PC-3 (cell line): ENCODE results near the gene SLC9A9. TPM values are rescaled to one million over a fixed set of nuclear protein-coding genes. Genes with fewer than 3 reads are reported as not detected.

Experiments used
- ATAC-seq: fragments of 200-7000 bp; cut with Tn5 transposase; 2 replicates; pipeline ENCODE4 v1.9.1; 2020; ENCODE audit warnings: mild to moderate bottlenecking, moderate library complexity
- BruUV-seq: library from RNA; stranded (reverse); fragments of 400-500 nt; replicated peaks from 2 replicates; lab custom pipeline; 2021; lab: Mats Ljungman, UMichigan
- CTCF ChIA-PET: fragments of 300-600 bp; sonication (Branson Sonifier 250); formaldehyde crosslinking; loops from one replicate; lab custom pipeline; 2022; ENCODE audit warnings: antibody characterized with exemption; lab: Charles Lee
- POLR2A ChIA-PET: fragments of 300-600 bp; sonication (Branson Sonifier 250); formaldehyde crosslinking; loops from one replicate; lab custom pipeline; 2022; ENCODE audit warnings: antibody characterized with exemption; ENCODE audit not compliant: unreplicated experiment; lab: Charles Lee
- DNase-seq: peaks from one replicate; pipeline ENCODE4 v3.0.0-alpha.2; 2015
- H2AFZ ChIP-seq: fragments of 300-600 bp; sonication (generic); 2 replicates; pipeline ENCODE4 v1.6.0; 2016; ENCODE audit warnings: antibody characterized with exemption, low read length
- H3F3A ChIP-seq: fragments of 300-600 bp; sonication (generic); one replicate; pipeline ENCODE4 v1.6.0; 2017; ENCODE audit warnings: antibody characterized with exemption, low read length, control low read depth, mild to moderate bottlenecking; ENCODE audit not compliant: unreplicated experiment
- H3K27ac ChIP-seq: fragments of 300-600 bp; sonication (generic); 2 replicates; pipeline ENCODE4 v1.5.1; 2016; ENCODE audit warnings: mild to moderate bottlenecking, low read length
- H3K27me3 ChIP-seq: fragments of 300-600 bp; sonication (generic); 2 replicates; pipeline ENCODE4 v1.6.1; 2016; ENCODE audit warnings: low read length, mixed read lengths
- H3K36me3 ChIP-seq: fragments of 300-600 bp; sonication (generic); 2 replicates; pipeline ENCODE4 v1.6.1; 2016; ENCODE audit warnings: low read depth, mixed run types, low read length, mixed read lengths
- H3K4me1 ChIP-seq: fragments of 300-600 bp; sonication (generic); 2 replicates; pipeline ENCODE4 v1.5.1; 2016; ENCODE audit warnings: low read length; ENCODE audit not compliant: insufficient read depth
- H3K4me2 ChIP-seq: fragments of 300-600 bp; sonication (generic); 2 replicates; pipeline ENCODE4 v1.6.0; 2016; ENCODE audit warnings: low read length
- H3K4me3 ChIP-seq: fragments of 300-600 bp; sonication (generic); 2 replicates; pipeline ENCODE4 v1.5.1; 2016; ENCODE audit warnings: mild to moderate bottlenecking, low read length, mixed read lengths
- H3K79me2 ChIP-seq: fragments of 300-600 bp; sonication (generic); 2 replicates; pipeline ENCODE4 v1.6.1; 2017; ENCODE audit warnings: low read length, mixed read lengths
- H3K9ac ChIP-seq: fragments of 300-600 bp; sonication (generic); 2 replicates; pipeline ENCODE4 v1.6.0; 2016; ENCODE audit warnings: mild to moderate bottlenecking, low read length
- H3K9me2 ChIP-seq: fragments of 300-600 bp; sonication (generic); replicated peaks from 2 replicates; pipeline ENCODE4 v1.6.1; 2016; ENCODE audit warnings: mixed run types, low read length, mixed read lengths
- H3K9me3 ChIP-seq: fragments of 300-600 bp; sonication (generic); 2 replicates; pipeline ENCODE4 v1.6.1; 2016; ENCODE audit warnings: low read length, mixed read lengths
- H4K20me1 ChIP-seq: fragments of 300-600 bp; sonication (generic); 2 replicates; pipeline ENCODE4 v1.6.1; 2016; ENCODE audit warnings: low read length, mixed read lengths
- EZH2 ChIP-seq: fragments of 300-600 bp; sonication (generic); IDR thresholded peaks from one replicate; pipeline ENCODE4 v1.6.1; 2017; ENCODE audit warnings: antibody characterized with exemption, mild to moderate bottlenecking, low read length; ENCODE audit not compliant: unreplicated experiment
- EZH2phosphoT487 ChIP-seq: fragments of 300-600 bp; sonication (generic); IDR thresholded peaks from 2 replicates; pipeline ENCODE4 v1.6.1; 2018; ENCODE audit warnings: mild to moderate bottlenecking, antibody characterized with exemption, low read length, borderline replicate concordance
- intact Hi-C: fragments of 100-400 bp; cut with micrococcal nuclease; formaldehyde crosslinking; loops from 2 replicates; pipeline ENCODE4 v1.9.0; 2023
- total RNA-seq: library from RNA; depleted of rRNA; stranded (reverse); fragments of >200 nt; gene quantifications from 2 replicates; pipeline ENCODE4 v1.2.3, GENCODE V29; 2014
- TF ChIP-seq, protein P1 (sequence below): fragments of 300-600 bp; sonication (generic); conservative IDR thresholded peaks from 2 replicates; pipeline ENCODE4 v1.5.1; 2017; ENCODE audit warnings: antibody characterized with exemption, low read depth, mild to moderate bottlenecking, low read length

SLC9A9 gene
- total RNA-seq, 1 experiment from 2014 or later, result 0.07 TPM

DNA sequence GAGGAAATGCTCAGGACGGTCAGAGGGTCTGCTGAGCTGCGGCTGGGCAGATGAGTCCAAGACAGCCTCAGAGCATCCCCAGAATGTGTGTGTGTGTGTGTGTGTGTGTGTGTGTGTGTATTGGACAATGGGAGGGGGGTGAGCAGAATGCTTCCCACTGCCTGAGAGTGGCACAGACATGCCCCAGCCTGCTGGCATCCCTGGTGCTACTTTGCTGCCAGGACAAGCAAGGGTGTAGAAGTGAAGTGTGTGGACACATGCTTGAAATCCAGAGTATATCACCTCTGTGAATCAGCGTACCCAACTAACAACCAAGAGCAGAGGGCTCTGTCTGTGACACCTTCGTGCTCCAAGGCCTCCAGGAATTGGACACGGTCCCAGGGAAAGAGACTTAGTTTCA lies 76.3 kb downstream of the SLC9A9 start:
- Histone ChIP-seq H3K27me3 (no peaks in the 10 kb centered on the region), H3K36me3 (no peaks in the 10 kb centered on the region), H3K79me2 (no peaks in the 10 kb centered on the region), H4K20me1 (no peaks in the 10 kb centered on the region), H3K9me2 (no peaks in the 10 kb centered on the region), H3K4me3 (no peak overlapping the region), H3F3A (no peaks in the 10 kb centered on the region), H3K4me1 (peaks cover 5% of the 10 kb centered on the region; the same call in 1 of the 2 replicates), H2AFZ (no peak overlapping the region), H3K27ac (no peak overlapping the region), H3K9ac (no peak overlapping the region), H3K4me2 (no peak overlapping the region), H3K9me3 (no peaks in the 10 kb centered on the region)
- TF ChIP-seq, protein P1, sequence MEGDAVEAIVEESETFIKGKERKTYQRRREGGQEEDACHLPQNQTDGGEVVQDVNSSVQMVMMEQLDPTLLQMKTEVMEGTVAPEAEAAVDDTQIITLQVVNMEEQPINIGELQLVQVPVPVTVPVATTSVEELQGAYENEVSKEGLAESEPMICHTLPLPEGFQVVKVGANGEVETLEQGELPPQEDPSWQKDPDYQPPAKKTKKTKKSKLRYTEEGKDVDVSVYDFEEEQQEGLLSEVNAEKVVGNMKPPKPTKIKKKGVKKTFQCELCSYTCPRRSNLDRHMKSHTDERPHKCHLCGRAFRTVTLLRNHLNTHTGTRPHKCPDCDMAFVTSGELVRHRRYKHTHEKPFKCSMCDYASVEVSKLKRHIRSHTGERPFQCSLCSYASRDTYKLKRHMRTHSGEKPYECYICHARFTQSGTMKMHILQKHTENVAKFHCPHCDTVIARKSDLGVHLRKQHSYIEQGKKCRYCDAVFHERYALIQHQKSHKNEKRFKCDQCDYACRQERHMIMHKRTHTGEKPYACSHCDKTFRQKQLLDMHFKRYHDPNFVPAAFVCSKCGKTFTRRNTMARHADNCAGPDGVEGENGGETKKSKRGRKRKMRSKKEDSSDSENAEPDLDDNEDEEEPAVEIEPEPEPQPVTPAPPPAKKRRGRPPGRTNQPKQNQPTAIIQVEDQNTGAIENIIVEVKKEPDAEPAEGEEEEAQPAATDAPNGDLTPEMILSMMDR, result no peak
- TF ChIP-seq EZH2 (no peak), EZH2phosphoT487 (no peak)
- no peak for DNase-seq
- BruUV-seq, result no TSS peak
- no peak for ATAC-seq
- ChIA-PET POLR2A (no interaction called here), CTCF (no interaction called here)
- intact Hi-C loops, result loop anchor here (10.0 kb wide), 1 partner anchor 113 kb away; no protein-coding TSS in a partner anchor

DNA sequence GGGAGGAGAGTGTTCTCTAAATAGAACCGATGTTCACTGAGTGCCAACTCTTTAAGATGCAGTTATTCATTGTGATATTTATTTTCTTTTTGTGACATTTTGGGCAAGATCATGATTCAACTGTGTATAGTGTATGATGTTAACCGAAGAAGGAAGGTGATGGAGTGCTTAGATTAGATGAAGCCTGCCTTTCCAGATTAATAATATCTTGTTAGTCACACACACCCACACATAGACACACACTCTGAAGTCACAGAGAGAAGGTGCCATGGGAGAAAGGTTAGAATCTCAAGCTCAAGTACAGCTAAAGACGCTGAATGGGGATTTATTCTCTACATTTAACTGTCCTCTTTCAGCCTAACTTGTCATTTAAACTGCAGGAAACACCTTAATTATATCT lies 77.0 kb downstream of the SLC9A9 start:
- Histone ChIP-seq H3F3A (no peaks in the 10 kb centered on the region), H3K4me1 (peaks cover 5% of the 10 kb centered on the region; the same call in 1 of the 2 replicates), H3K9me3 (no peaks in the 10 kb centered on the region), H3K4me2 (no peak overlapping the region), H3K9ac (no peak overlapping the region), H3K9me2 (no peaks in the 10 kb centered on the region), H3K27me3 (no peaks in the 10 kb centered on the region), H3K36me3 (no peaks in the 10 kb centered on the region), H2AFZ (no peak overlapping the region), H4K20me1 (no peaks in the 10 kb centered on the region), H3K4me3 (no peak overlapping the region), H3K27ac (no peak overlapping the region), H3K79me2 (no peaks in the 10 kb centered on the region)
- DNase-seq (no peak), ATAC-seq (no peak)
- ChIA-PET CTCF (no interaction called here), POLR2A (no interaction called here)
- no TSS peak for BruUV-seq
- TF ChIP-seq EZH2, result no peak
- TF ChIP-seq EZH2phosphoT487, result no peak
- TF ChIP-seq, protein P1, result no peak
- intact Hi-C loops, result loop anchor here (10.0 kb wide), 1 partner anchor 114 kb away; no protein-coding TSS in a partner anchor

DNA sequence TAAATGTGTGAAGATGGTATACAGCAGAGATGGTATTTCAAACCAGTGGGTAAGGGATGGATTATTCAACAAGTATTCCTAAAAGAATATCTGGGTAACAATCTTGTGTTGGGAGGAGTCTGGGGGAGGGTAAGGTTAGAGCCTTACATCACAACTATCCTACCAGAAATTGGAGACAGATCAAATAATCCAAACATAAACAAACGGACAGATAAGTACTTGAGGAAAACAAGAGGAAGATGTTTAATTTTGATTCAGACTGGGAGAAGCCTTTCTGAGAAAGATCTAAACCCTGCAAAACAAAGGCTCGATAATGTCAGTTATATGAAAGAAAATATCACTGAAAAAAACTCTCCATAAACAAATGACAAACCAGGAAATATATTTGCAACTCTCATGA lies 77.9 kb downstream of the SLC9A9 start:
- ATAC-seq, result no peak
- no peak for TF ChIP-seq EZH2phosphoT487
- TF ChIP-seq EZH2, result no peak
- TF ChIP-seq, protein P1, result no peak

More for the DNA sequence above, 77.9 kb downstream of the SLC9A9 start:
- no peak overlapping the region for H2AFZ ChIP-seq
- ChIA-PET CTCF (no interaction called here), POLR2A (no interaction called here)
- H3K9ac ChIP-seq, result no peak overlapping the region
- no peaks in the 10 kb centered on the region for H4K20me1 ChIP-seq
- H3K4me2 ChIP-seq, result no peak overlapping the region
- intact Hi-C loops, result loop anchor here (10.0 kb wide), 1 partner anchor 114 kb away; no protein-coding TSS in a partner anchor
- H3K27me3 ChIP-seq, result no peaks in the 10 kb centered on the region
- no peak for DNase-seq
- no peaks in the 10 kb centered on the region for H3K36me3 ChIP-seq
- no peak overlapping the region for H3K27ac ChIP-seq
- no peaks in the 10 kb centered on the region for H3K9me3 ChIP-seq
- H3K79me2 ChIP-seq, result no peaks in the 10 kb centered on the region
- peaks cover 5% of the 10 kb centered on the region; the same call in 1 of the 2 replicates for H3K4me1 ChIP-seq
- no peaks in the 10 kb centered on the region for H3F3A ChIP-seq
- H3K4me3 ChIP-seq, result no peak overlapping the region
- H3K9me2 ChIP-seq, result no peaks in the 10 kb centered on the region
- BruUV-seq, result no TSS peak
